HFFc6 (cell line): Measurements from ENCODE around the gene SORCS2. TPM values are rescaled to one million over a fixed set of nuclear protein-coding genes. Genes with fewer than 3 reads are reported as not detected.

Experiments used
- DNase-seq: peaks from one replicate; pipeline ENCODE4 v3.0.0-alpha.2; 2018
- H3K27ac Mint-ChIP-seq: 2 replicates; pipeline ENCODE4 v1.8.0; 2020; ENCODE audit warnings: mild to moderate bottlenecking, mixed read lengths
- H3K27me3 Mint-ChIP-seq: 2 replicates; pipeline ENCODE4 v1.8.0; 2021; ENCODE audit warnings: mild to moderate bottlenecking, moderate library complexity, mixed read lengths; ENCODE audit not compliant: insufficient read depth
- H3K36me3 Mint-ChIP-seq: 2 replicates; pipeline ENCODE4 v1.8.0; 2021; ENCODE audit warnings: low read depth, mixed read lengths
- H3K4me1 Mint-ChIP-seq: 2 replicates; pipeline ENCODE4 v1.8.0; 2020; ENCODE audit warnings: low read depth, mixed read lengths
- H3K4me3 Mint-ChIP-seq: 2 replicates; pipeline ENCODE4 v1.8.0; 2020; ENCODE audit warnings: mild to moderate bottlenecking, moderate library complexity, mixed read lengths
- H3K9me3 Mint-ChIP-seq: 2 replicates; pipeline ENCODE4 v1.8.0; 2020; ENCODE audit warnings: mild to moderate bottlenecking, mixed read lengths
- CTCF ChIP-seq: fragments of 200-600 bp; sonication (generic); IDR thresholded peaks from 2 replicates; pipeline ENCODE4 v1.5.0; 2021; ENCODE audit warnings: antibody characterized with exemption, mild to moderate bottlenecking
- total RNA-seq, 6 experiments: library from RNA; stranded (reverse); fragmentation: NEBNext Ultra II Directional; extraction: Animal tissue kit (Norgen Biotek cat#: 25700); gene quantifications; 2 replicates in 1 of 6; 3 replicates in 5 of 6; pipeline ENCODE4 v1.2.3, GENCODE V29; 2021

The SORCS2 gene
- total RNA-seq, 6 experiments from 2014 or later = 0.05 to 0.15 (median 0.12) TPM; not detected in 3

- no peak for TF ChIP-seq CTCF
- peaks cover 7% of the 10 kb centered on the region for H3K27me3 Mint-ChIP-seq
- H3K4me3 Mint-ChIP-seq = no peak overlapping the region
- no peaks in the 10 kb centered on the region for H3K9me3 Mint-ChIP-seq
- no peaks in the 10 kb centered on the region for H3K36me3 Mint-ChIP-seq
- no peak overlapping the region for H3K27ac Mint-ChIP-seq
- peaks cover 22% of the 10 kb centered on the region for H3K4me1 Mint-ChIP-seq
- no peak for DNase-seq
Observed at GRCh38 chr4:7701866-7702649, 509.7 kb downstream of the SORCS2 start.

GRCh38 chr4:7703688-7704087 is 511.4 kb downstream of the SORCS2 start:
- H3K4me3 Mint-ChIP-seq = no peak overlapping the region
- peaks cover 16% of the 10 kb centered on the region for H3K4me1 Mint-ChIP-seq
- TF ChIP-seq CTCF = peak; percentile 9; the same call in 1 of the 2 replicates
- no peaks in the 10 kb centered on the region for H3K9me3 Mint-ChIP-seq
- H3K27ac Mint-ChIP-seq = no peak overlapping the region
- H3K27me3 Mint-ChIP-seq = peaks cover 6% of the 10 kb centered on the region
- no peak for DNase-seq
- H3K36me3 Mint-ChIP-seq = no peaks in the 10 kb centered on the region

- Mint-ChIP-seq H3K27me3 (peaks cover 6% of the 10 kb centered on the region), H3K4me3 (no peak overlapping the region), H3K27ac (no peak overlapping the region), H3K36me3 (no peaks in the 10 kb centered on the region), H3K9me3 (no peaks in the 10 kb centered on the region), H3K4me1 (peaks cover 12% of the 10 kb centered on the region)
- DNase-seq = no peak
- no peak for TF ChIP-seq CTCF
Observed at GRCh38 chr4:7704091-7704490, 511.8 kb downstream of the SORCS2 start.

- Mint-ChIP-seq H3K4me3 (no peak overlapping the region), H3K4me1 (peaks cover 6% of the 10 kb centered on the region)
- no peak for TF ChIP-seq CTCF
Observed at GRCh38 chr4:7704625-7705024, 512.3 kb downstream of the SORCS2 start.

GRCh38 chr4:7705062-7705461 is 512.7 kb downstream of the SORCS2 start:
- Mint-ChIP-seq H3K36me3 (no peaks in the 10 kb centered on the region), H3K27ac (no peak overlapping the region), H3K4me3 (no peak overlapping the region), H3K27me3 (peaks cover 11% of the 10 kb centered on the region), H3K4me1 (peaks cover 2% of the 10 kb centered on the region; the same call in 1 of the 2 replicates), H3K9me3 (no peaks in the 10 kb centered on the region)
- no peak for DNase-seq
- 0 out of 2 replicates have a peak, but pooled peaks have one; percentile 11 for TF ChIP-seq CTCF

More at GRCh38 chr4:7704625-7705024, 512.3 kb downstream of the SORCS2 start:
- Mint-ChIP-seq H3K9me3 (no peaks in the 10 kb centered on the region), H3K36me3 (no peaks in the 10 kb centered on the region), H3K27me3 (peaks cover 8% of the 10 kb centered on the region), H3K27ac (no peak overlapping the region)
- DNase-seq = no peak
